Measurements from ENCODE around the gene STAG3. TPM values are rescaled to one million over a fixed set of nuclear protein-coding genes. Genes with fewer than 3 reads are reported as not detected.

STAG3 gene
- total RNA-seq, 1 experiment from 2014 or later = 0.23 TPM

GRCh38 chr7:100155553-100156317 lies 22.0 kb upstream of the STAG3 start:
- DNase-seq (ENCODE audit: low read depth) = no peak

GRCh38 chr7:100156331-100157068 lies 21.2 kb upstream of the STAG3 start:
- DNase-seq (ENCODE audit: low read depth) = no peak

GRCh38 chr7:100157069-100157333 lies 20.7 kb upstream of the STAG3 start:
- DNase-seq (ENCODE audit: low read depth) = no peak

- no peak for DNase-seq (ENCODE audit: low read depth)
Measured at GRCh38 chr7:100157334-100158228, 20.1 kb upstream of the STAG3 start.

- peak; percentile 82 for DNase-seq (ENCODE audit: low read depth)
Measured at GRCh38 chr7:100158229-100159098, 19.3 kb upstream of the STAG3 start, which contains the start of gene TRAPPC14. Gene TRAPPC14 (minus strand): TSS chr7:100158723. CDS start chr7:100158499, 224 bp downstream.

GRCh38 chr7:100159099-100159623 lies 18.6 kb upstream of the STAG3 start:
- DNase-seq (ENCODE audit: low read depth) = peak; percentile 38

- no peak for DNase-seq (ENCODE audit: low read depth)
Measured at GRCh38 chr7:100160067-100160466, 17.7 kb upstream of the STAG3 start.

- no peak for DNase-seq (ENCODE audit: low read depth)
Measured at GRCh38 chr7:100163006-100163531, 14.6 kb upstream of the STAG3 start.

GRCh38 chr7:100163871-100164270 lies 13.8 kb upstream of the STAG3 start:
- DNase-seq (ENCODE audit: low read depth) = no peak

GRCh38 chr7:100166317-100166940 lies 11.3 kb upstream of the STAG3 start:
- DNase-seq (ENCODE audit: low read depth) = no peak

- DNase-seq (ENCODE audit: low read depth) = no peak
Measured at GRCh38 chr7:100166970-100167911, 10.5 kb upstream of the STAG3 start.

GRCh38 chr7:100167912-100168323 lies 9.8 kb upstream of the STAG3 start:
- no peak for DNase-seq (ENCODE audit: low read depth)

GRCh38 chr7:100169147-100169850 lies 8.4 kb upstream of the STAG3 start:
- DNase-seq (ENCODE audit: low read depth) = no peak

GRCh38 chr7:100170101-100170897 lies 7.4 kb upstream of the STAG3 start:
- DNase-seq (ENCODE audit: low read depth) = no peak

GRCh38 chr7:100171087-100171681 lies 6.5 kb upstream of the STAG3 start:
- DNase-seq (ENCODE audit: low read depth) = no peak

GRCh38 chr7:100171840-100172239 lies 5.9 kb upstream of the STAG3 start:
- DNase-seq (ENCODE audit: low read depth) = no peak
